Loucy (cell line): ENCODE measurements around the gene C3orf85.

Experiments
- CTCF ChIP-seq: fragments of 200-600 bp; sonication (generic); conservative IDR thresholded peaks from 2 replicates; pipeline ENCODE4 v1.5.1; 2014; ENCODE audit warnings: mild to moderate bottlenecking, antibody characterized with exemption, low read length
- EZH2phosphoT487 ChIP-seq: fragments of 200-600 bp; IDR thresholded peaks from 2 replicates; pipeline ENCODE4 v1.6.1; 2018; ENCODE audit warnings: antibody characterized with exemption, mild to moderate bottlenecking, moderate library complexity, borderline replicate concordance

DNA sequence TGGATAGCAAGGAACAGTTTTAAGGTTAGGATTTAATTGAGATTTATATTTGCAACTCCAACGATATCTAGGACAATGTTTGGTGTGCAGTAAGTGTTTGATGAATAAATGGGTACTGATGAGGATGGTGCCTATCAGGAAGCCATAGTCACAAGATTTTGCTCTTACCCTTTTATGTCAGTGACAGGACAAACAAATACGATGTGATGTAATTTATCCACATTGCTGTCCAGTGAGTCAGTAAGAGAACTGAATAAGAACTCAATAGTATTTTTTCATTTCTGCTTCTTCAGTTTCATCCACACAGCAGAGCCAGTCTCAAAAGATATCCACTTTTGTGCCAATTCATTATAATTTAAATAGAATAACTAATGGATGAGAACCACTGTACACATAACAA lies 18.5 kb downstream of the C3orf85 start:
- no peak for TF ChIP-seq CTCF
- TF ChIP-seq EZH2phosphoT487 = no peak
